RWPE2 (cell line): ENCODE data around the gene GH1.
"Not testable (repeated sequence)": the region's sequence is repeated elsewhere in the genome, so short reads cannot be mapped to it uniquely, and the experiment has no call there.

Source experiments
- ATAC-seq: fragments of 200-7000 bp; cut with Tn5 transposase; 3 replicates; pipeline ENCODE4 v1.9.1; 2021; ENCODE audit warnings: low read depth
- DNase-seq: peaks from one replicate; pipeline ENCODE4 v3.0.0-alpha.2; 2020; ENCODE audit warnings: low spot score
- H3K27ac ChIP-seq: fragments of 450-650 bp; 2 replicates; pipeline ENCODE4 v1.5.1; 2017; ENCODE audit warnings: mild to moderate bottlenecking; ENCODE audit not compliant: poor library complexity, severe bottlenecking
- H3K27me3 ChIP-seq: fragments of 250-450 bp; sonication (Bioruptor Pico); 2 replicates; pipeline ENCODE4 v1.5.1; 2021; ENCODE audit warnings: mild to moderate bottlenecking, moderate library complexity; ENCODE audit not compliant: insufficient read depth, poor library complexity, severe bottlenecking
- H3K36me3 ChIP-seq: fragments of 250-450 bp; sonication (Bioruptor Pico); 2 replicates; pipeline ENCODE4 v1.5.1; 2020; ENCODE audit warnings: low read depth, mild to moderate bottlenecking, moderate library complexity
- H3K4me1 ChIP-seq: fragments of 250-450 bp; sonication (Bioruptor Pico); 2 replicates; pipeline ENCODE4 v1.5.1; 2021; ENCODE audit warnings: mild to moderate bottlenecking, moderate library complexity; ENCODE audit not compliant: insufficient read depth, poor library complexity, severe bottlenecking
- H3K4me3 ChIP-seq: fragments of 250-450 bp; sonication (Bioruptor Pico); 2 replicates; pipeline ENCODE4 v1.5.1; 2021; ENCODE audit warnings: mild to moderate bottlenecking, moderate library complexity; ENCODE audit not compliant: severe bottlenecking
- H3K9me3 ChIP-seq: fragments of 250-450 bp; sonication (Bioruptor Pico); 2 replicates; pipeline ENCODE4 v1.5.1; 2021; ENCODE audit warnings: mild to moderate bottlenecking, moderate library complexity; ENCODE audit not compliant: severe bottlenecking
- TF ChIP-seq, protein P1 (sequence below): fragments of 450-650 bp; IDR thresholded peaks from one replicate; pipeline ENCODE4 v1.5.1; 2017; ENCODE audit warnings: mild to moderate bottlenecking, moderate library complexity; ENCODE audit not compliant: poor library complexity, severe bottlenecking

GH1 gene

DNA sequence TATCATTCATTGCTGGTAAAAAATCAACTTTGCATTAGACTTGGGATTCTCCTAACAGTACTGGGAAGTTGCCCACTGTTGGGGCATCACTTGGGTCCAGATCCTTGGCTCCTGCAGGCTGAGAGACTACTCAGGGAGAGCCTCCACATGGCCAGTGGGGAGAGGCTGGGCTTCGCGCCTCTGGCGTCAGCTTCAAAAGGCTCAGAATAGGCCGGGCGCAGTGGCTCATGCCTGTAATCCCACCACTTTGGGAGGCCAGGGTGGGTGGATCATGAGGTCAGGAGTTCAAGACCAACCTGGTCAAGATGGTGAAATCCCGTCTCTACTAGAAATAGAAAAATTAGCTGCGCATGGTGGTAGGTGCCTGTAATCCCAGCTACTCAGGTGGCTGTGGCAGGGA, 4.2 kb downstream of the GH1 start:
- no peak overlapping the region for H3K27ac ChIP-seq
- H3K4me1 ChIP-seq = no peaks in the 10 kb centered on the region
- peak; percentile 28 for DNase-seq
- ATAC-seq = no peak
- H3K9me3 ChIP-seq = no peaks in the 10 kb centered on the region
- H3K36me3 ChIP-seq = no peaks in the 10 kb centered on the region
- H3K27me3 ChIP-seq = peaks cover 2% of the 10 kb centered on the region
- TF ChIP-seq, protein P1, sequence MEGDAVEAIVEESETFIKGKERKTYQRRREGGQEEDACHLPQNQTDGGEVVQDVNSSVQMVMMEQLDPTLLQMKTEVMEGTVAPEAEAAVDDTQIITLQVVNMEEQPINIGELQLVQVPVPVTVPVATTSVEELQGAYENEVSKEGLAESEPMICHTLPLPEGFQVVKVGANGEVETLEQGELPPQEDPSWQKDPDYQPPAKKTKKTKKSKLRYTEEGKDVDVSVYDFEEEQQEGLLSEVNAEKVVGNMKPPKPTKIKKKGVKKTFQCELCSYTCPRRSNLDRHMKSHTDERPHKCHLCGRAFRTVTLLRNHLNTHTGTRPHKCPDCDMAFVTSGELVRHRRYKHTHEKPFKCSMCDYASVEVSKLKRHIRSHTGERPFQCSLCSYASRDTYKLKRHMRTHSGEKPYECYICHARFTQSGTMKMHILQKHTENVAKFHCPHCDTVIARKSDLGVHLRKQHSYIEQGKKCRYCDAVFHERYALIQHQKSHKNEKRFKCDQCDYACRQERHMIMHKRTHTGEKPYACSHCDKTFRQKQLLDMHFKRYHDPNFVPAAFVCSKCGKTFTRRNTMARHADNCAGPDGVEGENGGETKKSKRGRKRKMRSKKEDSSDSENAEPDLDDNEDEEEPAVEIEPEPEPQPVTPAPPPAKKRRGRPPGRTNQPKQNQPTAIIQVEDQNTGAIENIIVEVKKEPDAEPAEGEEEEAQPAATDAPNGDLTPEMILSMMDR = no peak
- H3K4me3 ChIP-seq = no peak overlapping the region

DNA sequence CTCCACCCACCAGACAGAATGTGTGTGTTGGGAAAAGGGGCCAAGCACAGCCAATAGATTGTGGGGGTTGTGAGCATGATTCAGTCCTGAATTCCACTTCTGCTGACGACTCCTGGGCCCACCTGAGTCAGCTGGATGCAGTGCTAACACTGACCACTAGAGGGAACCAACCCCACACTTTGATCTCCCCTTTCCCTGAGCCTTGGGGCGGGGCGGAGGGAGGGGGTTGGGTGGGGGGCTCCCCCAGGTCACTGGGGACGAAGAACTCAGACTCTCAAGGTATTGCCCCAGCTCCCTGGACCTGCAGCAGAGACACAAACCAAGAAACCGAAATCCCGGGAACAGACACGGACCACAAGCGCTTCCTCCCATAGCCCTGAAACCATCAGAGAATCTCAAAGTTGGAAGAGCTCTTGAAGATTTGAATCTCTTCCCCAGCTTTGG, 7.0 kb downstream of the GH1 start:
- Histone ChIP-seq H3K27ac (no peak overlapping the region), H3K27me3 (peaks cover 9% of the 10 kb centered on the region), H3K36me3 (no peaks in the 10 kb centered on the region), H3K9me3 (no peaks in the 10 kb centered on the region), H3K4me3 (no peak overlapping the region), H3K4me1 (no peaks in the 10 kb centered on the region)
- TF ChIP-seq, protein P1 = peak; percentile 76
- ATAC-seq (peak; percentile 74), DNase-seq (no peak)

DNA sequence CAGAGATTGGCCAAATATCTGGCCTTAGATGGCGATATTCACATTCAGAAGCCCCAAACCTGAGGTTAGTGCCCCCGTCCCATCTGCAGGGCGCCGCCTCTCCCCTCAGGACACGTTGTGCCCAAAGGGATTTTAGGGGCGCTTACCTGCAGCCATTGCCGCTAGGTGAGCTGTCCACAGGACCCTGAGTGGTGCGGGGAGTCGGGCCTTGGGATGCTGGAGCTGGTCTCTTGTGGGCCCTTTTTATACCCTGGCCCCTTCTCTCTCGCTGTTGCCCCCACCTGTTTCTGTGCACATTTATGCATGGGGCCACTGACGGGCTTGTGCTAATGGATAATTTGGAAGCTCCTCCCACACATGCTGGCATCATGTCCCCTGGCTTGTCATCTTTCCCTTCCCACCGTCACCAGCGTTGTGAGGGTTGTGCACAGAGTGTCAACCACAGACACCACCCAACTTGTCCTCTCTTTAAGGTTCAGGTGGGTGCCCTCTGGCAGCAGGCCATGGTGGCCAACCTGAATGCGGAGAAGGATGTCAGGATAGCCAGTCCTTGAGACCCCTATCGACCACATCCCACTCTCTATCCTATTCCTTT, 7.5 kb downstream of the GH1 start, which contains the start of gene CSHL1:
TSS of gene CSHL1 (minus strand) at position 218 of the 595 bp plus-strand sequence. CDS start at position 156, 62 bp downstream.
- TF ChIP-seq, protein P1 = no peak
- H3K9me3 ChIP-seq = no peaks in the 10 kb centered on the region
- peaks cover 7% of the 10 kb centered on the region for H3K27me3 ChIP-seq
- H3K27ac ChIP-seq = no peak within 1 kb of the TSS
- no peaks in the 10 kb centered on the region for H3K4me1 ChIP-seq
- no peak for DNase-seq
- no peak for ATAC-seq
- H3K36me3 ChIP-seq = no peaks in the 10 kb centered on the region
- H3K4me3 ChIP-seq = no peak within 1 kb of the TSS

DNA sequence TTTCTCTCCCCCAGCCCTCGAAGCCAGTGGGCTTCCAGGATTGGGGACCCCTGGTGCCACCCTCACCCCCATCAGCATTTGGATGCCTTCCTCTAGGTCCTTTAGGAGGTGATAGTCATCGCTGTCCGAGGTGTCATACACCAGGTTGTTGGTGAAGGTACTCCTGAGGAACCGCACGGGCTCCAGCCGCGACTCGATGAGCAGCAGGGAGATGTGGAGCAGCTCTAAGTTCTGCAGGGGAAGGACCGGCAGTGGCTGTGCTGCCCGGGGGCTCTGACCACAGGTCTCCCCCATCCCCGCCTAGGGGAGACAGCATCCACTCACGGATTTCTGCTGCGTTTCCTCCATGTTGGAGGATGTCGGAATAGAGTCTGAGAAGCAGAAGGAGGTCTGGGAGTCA, 8.5 kb downstream of the GH1 start:
- ATAC-seq (no peak), DNase-seq (no peak)
- no peaks in the 10 kb centered on the region for H3K4me1 ChIP-seq
- H3K9me3 ChIP-seq = no peaks in the 10 kb centered on the region
- H3K4me3 ChIP-seq = no peak overlapping the region
- H3K27ac ChIP-seq = no peak overlapping the region
- TF ChIP-seq, protein P1 = no peak
- H3K36me3 ChIP-seq = no peaks in the 10 kb centered on the region
- H3K27me3 ChIP-seq = peaks cover 7% of the 10 kb centered on the region

DNA sequence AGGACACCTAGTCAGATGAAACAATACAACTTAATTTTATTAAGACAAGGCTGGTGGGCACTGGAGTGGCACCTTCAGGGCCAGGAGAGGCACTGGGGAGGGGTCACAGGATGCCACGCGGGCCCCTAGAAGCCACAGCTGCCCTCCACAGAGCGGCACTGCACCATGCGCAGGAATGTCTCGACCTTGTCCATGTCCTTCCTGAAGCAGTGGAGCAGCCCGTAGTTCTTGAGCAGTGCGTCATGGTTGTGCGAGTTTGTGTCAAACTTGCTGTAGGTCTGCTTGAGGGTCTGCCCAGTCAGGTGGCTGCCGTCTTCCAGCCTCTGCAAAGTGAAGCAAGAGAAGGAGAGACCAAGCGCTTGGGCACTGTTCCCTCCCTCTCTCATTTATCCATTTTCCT, 9.1 kb downstream of the GH1 start:
- not testable (repeated sequence) for H3K4me1 ChIP-seq, H3K4me3 ChIP-seq, ATAC-seq, H3K27me3 ChIP-seq, H3K9me3 ChIP-seq, H3K27ac ChIP-seq, DNase-seq, H3K36me3 ChIP-seq
